Skin of body (tissue), 2 donors: ENCODE data around the gene NFU1. TPM values are rescaled to one million over a fixed set of nuclear protein-coding genes. Genes with fewer than 3 reads are reported as not detected.
"Not testable (repeated sequence)": the region's sequence is repeated elsewhere in the genome, so short reads cannot be mapped to it uniquely, and the experiment has no call there.

ENCODE experiments used
- DNase-seq: peaks from one replicate; lab custom pipeline; 2025; lab: John Stamatoyannopoulos, UW
- total RNA-seq: library from RNA; depleted of rRNA; stranded (reverse); fragments of >200 nt; gene quantifications from one replicate; pipeline ENCODE4 v1.2.3, GENCODE V29; 2014

The NFU1 gene
- total RNA-seq, 1 donor from 2014 or later, result 25.4 TPM

GRCh38 chr2:69450735-69451416 is 13.6 kb upstream of the NFU1 start:
- no peak for DNase-seq

GRCh38 chr2:69449906-69450305 is 12.7 kb upstream of the NFU1 start:
- no peak for DNase-seq

- not testable (repeated sequence) for DNase-seq
Observed at GRCh38 chr2:69443673-69444072, 6.4 kb upstream of the NFU1 start.

GRCh38 chr2:69439499-69439898 is 2.3 kb upstream of the NFU1 start:
- DNase-seq, result not testable (repeated sequence)

- no peak for DNase-seq
Observed at GRCh38 chr2:69438580-69438979, 1.3 kb upstream of the NFU1 start.

GRCh38 chr2:69437751-69438154 is 518 bp upstream of the NFU1 start:
- DNase-seq, result peak; percentile 66

GRCh38 chr2:69436596-69436937 is 668 bp downstream of the NFU1 start:
- DNase-seq, result peak; percentile 9

GRCh38 chr2:69434753-69435152 is 2.5 kb downstream of the NFU1 start:
- DNase-seq, result no peak

- no peak for DNase-seq
Observed at GRCh38 chr2:69429491-69430183, 7.6 kb downstream of the NFU1 start.

- peak; percentile 40 for DNase-seq
Observed at GRCh38 chr2:69428981-69429380, 8.3 kb downstream of the NFU1 start.

GRCh38 chr2:69424419-69424818 is 12.8 kb downstream of the NFU1 start:
- no peak for DNase-seq

GRCh38 chr2:69422198-69422597 is 15.0 kb downstream of the NFU1 start:
- DNase-seq, result no peak

GRCh38 chr2:69419111-69419510 is 18.1 kb downstream of the NFU1 start:
- DNase-seq, result not testable (repeated sequence)

GRCh38 chr2:69416147-69416546 is 21.1 kb downstream of the NFU1 start:
- DNase-seq, result no peak

- DNase-seq, result no peak
Observed at GRCh38 chr2:69411120-69411519, 26.1 kb downstream of the NFU1 start.

GRCh38 chr2:69405306-69405705 is 31.9 kb downstream of the NFU1 start:
- no peak for DNase-seq

GRCh38 chr2:69400121-69400520 is 37.1 kb downstream of the NFU1 start:
- no peak for DNase-seq

GRCh38 chr2:69397234-69397633 is 40.0 kb downstream of the NFU1 start:
- no peak for DNase-seq

- no peak for DNase-seq
Observed at GRCh38 chr2:69395866-69396265, 41.4 kb downstream of the NFU1 start.

GRCh38 chr2:69393963-69394362 is 43.3 kb downstream of the NFU1 start:
- no peak for DNase-seq

GRCh38 chr2:69390471-69390870 is 46.8 kb downstream of the NFU1 start:
- DNase-seq, result no peak

- DNase-seq, result no peak
Observed at GRCh38 chr2:69390001-69390400, 47.2 kb downstream of the NFU1 start.

GRCh38 chr2:69389271-69389670 is 48.0 kb downstream of the NFU1 start:
- DNase-seq, result no peak
